Kidney (tissue), 14 donors: ENCODE results near the gene PROC. TPM values are rescaled to one million over a fixed set of nuclear protein-coding genes. Genes with fewer than 3 reads are reported as not detected.
"Not testable (repeated sequence)": the region's sequence is repeated elsewhere in the genome, so short reads cannot be mapped to it uniquely, and the experiment has no call there.

ENCODE experiments used
- DNase-seq, 5 donors: peaks; one replicate each; pipeline ENCODE4 v3.0.0-alpha.2; 2013 to 2020
- FAIRE-seq: peaks from 2 replicates; lab custom pipeline; 2012; peaks lifted over from hg19 to GRCh38; lab: Jason Lieb, UNC
- H3K27ac ChIP-seq, 2 donors: one replicate each; pipeline ENCODE4 v1.7.0; 2013; ENCODE audit warnings: low read depth in 2 of 2, low read length in 2 of 2, inconsistent platforms in 1 of 2
- H3K27me3 ChIP-seq: one replicate; pipeline ENCODE4 v1.7.1; 2013; ENCODE audit warnings: low read length, inconsistent platforms; ENCODE audit not compliant: control insufficient read depth, insufficient read depth
- H3K36me3 ChIP-seq, 3 donors: one replicate each; pipeline versions ENCODE4 v1.7.0 to v1.7.1; 2013; ENCODE audit warnings: low read length in 3 of 3, control low read depth in 1 of 3, inconsistent platforms in 1 of 3; ENCODE audit not compliant: insufficient read depth in 3 of 3, control insufficient read depth in 2 of 3
- H3K4me1 ChIP-seq, 3 donors: one replicate each; pipeline versions ENCODE4 v1.7.0 to v1.7.1; 2013; ENCODE audit warnings: low read length in 3 of 3, inconsistent platforms in 1 of 3, low read depth in 1 of 3; ENCODE audit not compliant: control insufficient read depth in 2 of 3, insufficient read depth in 2 of 3
- H3K4me3 ChIP-seq, 3 donors: one replicate each; pipeline versions ENCODE4 v1.7.0 to v1.8.1; 2013; ENCODE audit warnings: low read length in 3 of 3, control low read depth in 1 of 3, inconsistent platforms in 1 of 3
- H3K9ac ChIP-seq, 3 donors: one replicate each; pipeline versions ENCODE4 v1.7.0 to v1.7.1; 2013; ENCODE audit warnings: low read length in 3 of 3, control low read depth in 1 of 3, inconsistent platforms in 1 of 3
- H3K9me3 ChIP-seq, 3 donors: one replicate each; pipeline versions ENCODE4 v1.7.0 to v1.7.1; 2013; ENCODE audit warnings: low read length in 3 of 3, control low read depth in 1 of 3, inconsistent platforms in 1 of 3; ENCODE audit not compliant: control insufficient read depth in 2 of 3, insufficient read depth in 1 of 3
- intact Hi-C: fragments of 100-400 bp; cut with DNase I; formaldehyde crosslinking; loops from one replicate; pipeline ENCODE4 v1.11.1; 2022
- polyA plus RNA-seq: library from polyadenylated mRNA; stranded (reverse); fragments of 350-450 nt; fragmentation: Illumina TruSeq; extraction: RNeasy Lipid Tissue Mini Kit (QIAGEN cat#74804); gene quantifications from one replicate; pipeline ENCODE4 v1.2.3, GENCODE V29; 2014; ENCODE audit warnings: low read depth, low replicate concordance; ENCODE audit not compliant: insufficient read depth
- total RNA-seq: library from RNA; stranded (reverse); fragmentation: NEBNext Ultra II Directional; extraction: Animal tissue kit (Norgen Biotek cat#: 25700); gene quantifications from one replicate; pipeline ENCODE4 v1.2.1, GENCODE V29; 2021
- TF ChIP-seq, protein P1 (sequence below): IDR thresholded peaks from 3 replicates; pipeline ENCODE4 v1.5.1; 2012; ENCODE audit warnings: mild to moderate bottlenecking, moderate library complexity, borderline replicate concordance; ENCODE audit not compliant: insufficient read depth; ENCODE audit errors: extremely low read depth
- donor health status: control.
- donor health status: control.
- donor health status: control.
- donor health status: control.
- donor health status: control.
- donor health status: DM: yes; HTN: yes; CAD: no.
- donor health status: Normal renal cell carcinoma (clear cell type).

Gene PROC
- total and polyA plus RNA-seq, 2 donors from 2014 or later = 5.9 to 51.0 TPM

DNA sequence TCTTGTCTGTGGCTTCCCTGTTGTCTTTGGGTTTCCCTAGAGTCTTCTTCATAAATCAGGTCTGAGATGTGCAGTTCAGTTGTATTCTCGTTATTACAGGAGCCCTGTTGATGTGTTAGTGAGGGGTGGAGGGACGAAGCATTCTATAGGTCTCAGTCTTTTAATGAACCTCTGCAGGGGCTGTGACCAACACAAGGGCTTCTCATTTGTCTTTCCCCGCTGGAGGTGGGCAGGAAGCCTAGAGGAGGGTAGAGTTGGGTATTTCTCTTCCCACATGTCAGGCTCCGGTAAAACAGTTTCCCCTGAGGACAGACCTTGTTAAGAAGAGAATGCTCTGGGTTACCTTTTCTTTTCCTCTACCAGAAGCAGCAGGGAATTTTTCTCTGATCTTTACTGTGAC is 31.2 kb downstream of the PROC start:
- intact Hi-C loops = no loop called here
- H3K9me3 ChIP-seq = no peaks in the 10 kb centered on the region
- no peak for FAIRE-seq
- no peak overlapping the region for H3K27ac ChIP-seq
- no peak overlapping the region for H3K4me3 ChIP-seq
- no peaks in the 10 kb centered on the region for H3K27me3 ChIP-seq
- no peaks in the 10 kb centered on the region for H3K36me3 ChIP-seq
- H3K4me1 ChIP-seq = no peaks in the 10 kb centered on the region
- TF ChIP-seq, protein P1, sequence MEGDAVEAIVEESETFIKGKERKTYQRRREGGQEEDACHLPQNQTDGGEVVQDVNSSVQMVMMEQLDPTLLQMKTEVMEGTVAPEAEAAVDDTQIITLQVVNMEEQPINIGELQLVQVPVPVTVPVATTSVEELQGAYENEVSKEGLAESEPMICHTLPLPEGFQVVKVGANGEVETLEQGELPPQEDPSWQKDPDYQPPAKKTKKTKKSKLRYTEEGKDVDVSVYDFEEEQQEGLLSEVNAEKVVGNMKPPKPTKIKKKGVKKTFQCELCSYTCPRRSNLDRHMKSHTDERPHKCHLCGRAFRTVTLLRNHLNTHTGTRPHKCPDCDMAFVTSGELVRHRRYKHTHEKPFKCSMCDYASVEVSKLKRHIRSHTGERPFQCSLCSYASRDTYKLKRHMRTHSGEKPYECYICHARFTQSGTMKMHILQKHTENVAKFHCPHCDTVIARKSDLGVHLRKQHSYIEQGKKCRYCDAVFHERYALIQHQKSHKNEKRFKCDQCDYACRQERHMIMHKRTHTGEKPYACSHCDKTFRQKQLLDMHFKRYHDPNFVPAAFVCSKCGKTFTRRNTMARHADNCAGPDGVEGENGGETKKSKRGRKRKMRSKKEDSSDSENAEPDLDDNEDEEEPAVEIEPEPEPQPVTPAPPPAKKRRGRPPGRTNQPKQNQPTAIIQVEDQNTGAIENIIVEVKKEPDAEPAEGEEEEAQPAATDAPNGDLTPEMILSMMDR = no peak
- no peak for DNase-seq
- H3K9ac ChIP-seq = no peak overlapping the region

DNA sequence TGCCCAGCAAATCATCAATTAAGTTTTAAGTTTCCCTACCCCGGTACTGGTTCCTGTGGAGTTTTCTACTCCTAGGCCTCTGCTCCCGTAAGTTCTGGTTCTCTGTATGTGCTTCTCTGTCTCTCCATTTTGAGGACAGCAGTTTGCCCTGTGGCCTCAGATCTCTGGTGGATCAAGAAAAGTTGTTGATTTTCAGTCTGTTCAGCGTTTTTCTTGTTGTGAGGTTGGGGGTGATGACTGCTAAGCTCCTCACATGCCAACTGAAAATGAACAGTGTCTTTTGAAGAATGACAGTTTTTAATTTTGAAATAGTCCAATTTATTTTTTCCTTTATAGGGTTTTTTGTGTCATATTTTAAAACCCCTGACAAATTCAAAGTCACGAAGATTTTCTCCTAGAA is 31.7 kb downstream of the PROC start:
- FAIRE-seq = no peak
- Histone ChIP-seq H3K4me3 (no peak overlapping the region), H3K9ac (no peak overlapping the region), H3K4me1 (no peaks in the 10 kb centered on the region), H3K27me3 (no peaks in the 10 kb centered on the region), H3K27ac (no peak overlapping the region), H3K36me3 (no peaks in the 10 kb centered on the region), H3K9me3 (no peaks in the 10 kb centered on the region)
- intact Hi-C loops = no loop called here
- DNase-seq = no peak
- TF ChIP-seq, protein P1 = no peak

DNA sequence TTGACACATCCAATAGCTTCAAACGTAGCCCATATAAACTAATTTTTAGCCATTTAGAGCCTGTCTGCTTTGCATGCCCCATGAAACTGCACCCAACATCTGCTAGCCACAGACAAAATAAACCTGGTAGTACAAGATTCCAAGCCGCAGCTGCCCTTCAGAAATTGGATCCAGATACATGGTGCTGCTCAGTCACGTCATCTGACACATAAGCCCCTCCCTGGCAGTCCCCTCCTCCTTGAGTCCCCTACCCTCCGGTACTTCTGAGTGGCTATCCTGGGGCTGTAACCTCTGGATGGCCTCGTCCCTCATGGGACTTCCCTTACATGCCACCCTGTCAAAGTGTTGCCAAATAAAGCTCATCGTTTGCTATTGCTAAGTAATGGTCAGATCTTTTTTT is 33.8 kb downstream of the PROC start:
- no peak overlapping the region for H3K4me3 ChIP-seq
- H3K9me3 ChIP-seq = no peaks in the 10 kb centered on the region
- no peak for FAIRE-seq
- H3K9ac ChIP-seq = no peak overlapping the region
- H3K27ac ChIP-seq = no peak overlapping the region
- no peaks in the 10 kb centered on the region for H3K4me1 ChIP-seq
- H3K36me3 ChIP-seq = no peaks in the 10 kb centered on the region
- intact Hi-C loops = no loop called here
- H3K27me3 ChIP-seq = no peaks in the 10 kb centered on the region
- DNase-seq = peak in 2 of 5 donors; percentile 5 to 10
- TF ChIP-seq, protein P1 = no peak

DNA sequence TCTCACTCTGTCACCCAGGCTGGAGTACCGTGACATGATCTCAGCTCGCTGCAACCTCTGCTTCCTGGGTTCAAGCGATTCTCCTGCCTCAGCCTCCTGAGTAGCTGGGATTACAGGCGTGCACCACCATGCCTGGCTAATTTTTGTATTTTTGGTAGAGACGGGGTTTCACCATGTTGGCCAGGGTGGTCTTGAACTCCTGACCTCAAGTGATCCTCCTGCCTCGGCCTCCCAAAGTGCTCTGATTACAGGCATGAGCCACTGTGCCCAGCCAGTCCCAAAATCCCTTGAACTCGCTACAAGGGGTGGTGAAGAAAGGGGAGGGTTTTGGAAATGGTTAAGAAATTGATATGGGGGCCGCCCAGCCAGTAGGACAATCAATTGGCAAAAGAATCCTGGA is 34.2 kb downstream of the PROC start:
- H3K4me3 ChIP-seq, intact Hi-C loops: not testable (repeated sequence)

More for the DNA sequence above, 34.2 kb downstream of the PROC start:
- not testable (repeated sequence) for H3K4me1 ChIP-seq, H3K9ac ChIP-seq, FAIRE-seq, H3K36me3 ChIP-seq, H3K27ac ChIP-seq, DNase-seq, H3K9me3 ChIP-seq, H3K27me3 ChIP-seq
